Measurements from ENCODE around the gene USP35.
"Not testable (repeated sequence)": the region's sequence is repeated elsewhere in the genome, so short reads cannot be mapped to it uniquely, and the experiment has no call there.

The USP35 gene

GRCh38 chr11:78214331-78215194 is 25.8 kb downstream of the USP35 start:
- H3K36me3 Mint-ChIP-seq = peaks cover 18% of the 10 kb centered on the region
- peaks cover 16% of the 10 kb centered on the region for H3K4me1 Mint-ChIP-seq
- no peaks in the 10 kb centered on the region for H3K9me3 Mint-ChIP-seq
- H3K27me3 Mint-ChIP-seq = no peaks in the 10 kb centered on the region
- no peak overlapping the region for H3K27ac Mint-ChIP-seq
- H3K4me3 Mint-ChIP-seq = no peak overlapping the region

DNA sequence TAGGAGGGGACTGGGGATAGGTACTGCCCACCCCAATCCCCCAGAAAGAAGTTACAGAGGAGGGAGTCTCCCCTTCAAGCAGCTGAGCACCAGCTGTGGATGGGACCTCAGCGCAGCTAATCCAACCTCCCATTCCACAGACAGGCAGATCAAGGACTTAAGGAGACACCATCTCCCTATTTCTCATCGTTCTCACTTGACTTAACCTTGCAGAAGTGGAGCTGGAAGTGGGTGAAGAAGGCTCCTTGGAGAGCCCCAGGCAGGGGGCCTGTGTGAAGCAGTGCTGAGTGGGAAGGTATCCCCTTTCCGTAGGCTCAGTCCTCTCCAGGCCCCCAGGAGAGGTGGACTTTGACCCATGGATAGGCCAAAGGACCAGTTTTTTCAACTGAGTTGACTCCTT is 27.3 kb downstream of the USP35 start:
- H3K9me3 Mint-ChIP-seq = no peaks in the 10 kb centered on the region
- H3K27me3 Mint-ChIP-seq = no peaks in the 10 kb centered on the region
- H3K4me1 Mint-ChIP-seq = peaks cover 16% of the 10 kb centered on the region
- H3K36me3 Mint-ChIP-seq = peaks cover 15% of the 10 kb centered on the region
- no peak overlapping the region for H3K4me3 Mint-ChIP-seq
- no peak overlapping the region for H3K27ac Mint-ChIP-seq

DNA sequence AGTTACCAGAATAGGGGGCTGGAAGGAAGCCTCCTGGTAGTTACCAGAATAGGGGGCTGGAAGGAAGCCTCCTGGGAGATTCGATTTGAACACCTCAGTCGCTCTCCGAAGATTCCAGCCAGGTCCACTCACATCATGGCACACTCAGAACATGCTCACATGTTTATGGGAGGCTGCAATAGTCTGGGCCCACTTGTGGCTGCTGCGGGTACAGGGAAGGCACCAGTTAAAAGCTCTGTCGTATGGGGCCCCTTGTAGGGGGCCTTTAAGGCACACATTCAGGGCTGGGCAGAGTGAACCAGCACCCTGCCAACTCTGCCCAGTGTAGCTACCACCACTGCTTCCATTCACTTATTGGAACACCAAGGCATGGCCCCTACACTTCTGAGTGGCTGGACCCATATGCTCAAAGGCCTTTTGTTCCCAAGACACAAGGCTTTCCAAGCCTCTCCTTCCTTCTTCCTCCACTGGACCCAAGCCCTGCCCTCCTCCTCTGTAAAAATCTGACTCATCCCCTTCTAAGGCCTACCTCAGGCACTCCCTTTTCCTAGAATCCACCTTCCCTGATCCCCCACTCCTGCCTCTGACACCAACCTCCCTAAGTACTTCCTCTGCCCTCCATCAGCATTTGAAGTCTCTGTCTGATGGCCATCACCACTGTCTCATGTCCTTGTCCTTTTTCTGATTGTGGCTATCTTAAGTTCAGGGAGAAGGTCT is 28.0 kb downstream of the USP35 start:
- peaks cover 11% of the 10 kb centered on the region for H3K36me3 Mint-ChIP-seq
- peaks cover 9% of the 10 kb centered on the region for H3K4me1 Mint-ChIP-seq
- H3K27ac Mint-ChIP-seq = no peak overlapping the region
- H3K4me3 Mint-ChIP-seq = no peak overlapping the region
- no peaks in the 10 kb centered on the region for H3K9me3 Mint-ChIP-seq
- no peaks in the 10 kb centered on the region for H3K27me3 Mint-ChIP-seq

- H3K9me3 Mint-ChIP-seq = no peaks in the 10 kb centered on the region
- H3K4me3 Mint-ChIP-seq = no peak overlapping the region
- H3K4me1 Mint-ChIP-seq = no peaks in the 10 kb centered on the region
- H3K27me3 Mint-ChIP-seq = no peaks in the 10 kb centered on the region
- H3K36me3 Mint-ChIP-seq = peaks cover 5% of the 10 kb centered on the region
- no peak overlapping the region for H3K27ac Mint-ChIP-seq
Measured at GRCh38 chr11:78217650-78218541, 29.2 kb downstream of the USP35 start.

GRCh38 chr11:78218707-78219492 is 30.2 kb downstream of the USP35 start:
- H3K4me1 Mint-ChIP-seq = peaks cover 4% of the 10 kb centered on the region
- no peak overlapping the region for H3K27ac Mint-ChIP-seq
- H3K4me3 Mint-ChIP-seq = no peak overlapping the region
- no peaks in the 10 kb centered on the region for H3K27me3 Mint-ChIP-seq
- H3K36me3 Mint-ChIP-seq = peaks cover 3% of the 10 kb centered on the region
- no peaks in the 10 kb centered on the region for H3K9me3 Mint-ChIP-seq

- H3K4me3 Mint-ChIP-seq = no peak overlapping the region
- H3K4me1 Mint-ChIP-seq = peaks cover 4% of the 10 kb centered on the region
- H3K27me3 Mint-ChIP-seq = no peaks in the 10 kb centered on the region
- no peaks in the 10 kb centered on the region for H3K9me3 Mint-ChIP-seq
- H3K27ac Mint-ChIP-seq = no peak overlapping the region
- peaks cover 3% of the 10 kb centered on the region for H3K36me3 Mint-ChIP-seq
Measured at GRCh38 chr11:78219493-78220217, 30.9 kb downstream of the USP35 start.

DNA sequence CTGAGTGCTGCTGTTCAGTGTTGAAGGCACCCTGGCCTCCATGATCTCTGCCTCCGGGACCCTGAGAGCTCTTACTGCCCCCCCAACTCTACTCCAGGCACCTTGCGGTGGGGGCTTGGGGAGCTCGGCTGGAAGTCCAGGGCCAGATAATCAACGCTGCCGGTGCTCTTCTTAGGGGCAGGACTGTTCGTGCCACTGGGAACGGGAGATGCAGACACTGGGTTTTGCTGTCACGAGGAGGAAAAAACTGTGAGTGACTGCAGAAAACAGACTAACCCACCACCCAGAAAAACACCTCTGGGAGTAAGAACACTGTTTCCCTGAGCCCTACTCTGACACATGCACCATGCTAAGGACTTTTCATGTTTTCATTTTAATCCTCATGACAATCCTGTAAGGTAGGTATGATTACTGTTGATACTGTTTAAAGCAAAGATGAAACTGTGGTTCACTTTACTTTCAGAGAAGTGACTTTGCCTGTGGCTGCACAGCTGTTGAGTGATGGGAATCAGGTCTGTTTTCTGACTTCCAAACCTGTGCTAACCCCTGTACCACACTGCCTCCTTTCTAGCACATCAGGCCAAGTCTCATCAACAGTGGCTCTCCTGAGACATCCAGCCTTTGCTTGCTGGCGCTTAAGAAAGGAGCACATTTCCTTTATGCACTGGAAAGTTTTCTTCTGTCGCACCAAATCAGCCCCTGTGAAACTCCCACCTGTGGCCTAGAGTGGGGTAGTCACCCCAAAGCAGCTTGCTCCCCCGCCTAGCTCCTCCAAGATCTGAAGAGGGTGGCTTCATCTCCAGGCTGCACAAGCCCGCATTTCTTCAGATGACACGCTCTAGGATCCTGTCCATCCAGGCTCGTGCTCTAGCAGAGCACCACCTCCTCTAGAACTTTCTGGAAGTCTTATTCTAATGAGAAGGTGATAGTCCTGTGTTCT is 31.8 kb downstream of the USP35 start:
- peaks cover 3% of the 10 kb centered on the region for H3K36me3 Mint-ChIP-seq
- H3K27me3 Mint-ChIP-seq = no peaks in the 10 kb centered on the region
- no peaks in the 10 kb centered on the region for H3K9me3 Mint-ChIP-seq
- no peak overlapping the region for H3K27ac Mint-ChIP-seq
- H3K4me1 Mint-ChIP-seq = peaks cover 4% of the 10 kb centered on the region
- no peak overlapping the region for H3K4me3 Mint-ChIP-seq

GRCh38 chr11:78221396-78222315 is 32.9 kb downstream of the USP35 start:
- H3K4me3 Mint-ChIP-seq = no peak overlapping the region
- peaks cover 4% of the 10 kb centered on the region for H3K4me1 Mint-ChIP-seq
- no peak overlapping the region for H3K27ac Mint-ChIP-seq
- H3K27me3 Mint-ChIP-seq = no peaks in the 10 kb centered on the region
- H3K9me3 Mint-ChIP-seq = no peaks in the 10 kb centered on the region
- peaks cover 3% of the 10 kb centered on the region for H3K36me3 Mint-ChIP-seq

GRCh38 chr11:78222726-78223125 is 34.0 kb downstream of the USP35 start:
- H3K9me3 Mint-ChIP-seq, H3K4me3 Mint-ChIP-seq, H3K36me3 Mint-ChIP-seq, H3K27ac Mint-ChIP-seq, H3K27me3 Mint-ChIP-seq, H3K4me1 Mint-ChIP-seq: not testable (repeated sequence)

- Mint-ChIP-seq H3K4me3 (no peak overlapping the region), H3K36me3 (peaks cover 2% of the 10 kb centered on the region), H3K4me1 (peaks cover 4% of the 10 kb centered on the region), H3K9me3 (no peaks in the 10 kb centered on the region), H3K27ac (no peak overlapping the region), H3K27me3 (no peaks in the 10 kb centered on the region)
Measured at GRCh38 chr11:78223320-78223954, 34.7 kb downstream of the USP35 start.

DNA sequence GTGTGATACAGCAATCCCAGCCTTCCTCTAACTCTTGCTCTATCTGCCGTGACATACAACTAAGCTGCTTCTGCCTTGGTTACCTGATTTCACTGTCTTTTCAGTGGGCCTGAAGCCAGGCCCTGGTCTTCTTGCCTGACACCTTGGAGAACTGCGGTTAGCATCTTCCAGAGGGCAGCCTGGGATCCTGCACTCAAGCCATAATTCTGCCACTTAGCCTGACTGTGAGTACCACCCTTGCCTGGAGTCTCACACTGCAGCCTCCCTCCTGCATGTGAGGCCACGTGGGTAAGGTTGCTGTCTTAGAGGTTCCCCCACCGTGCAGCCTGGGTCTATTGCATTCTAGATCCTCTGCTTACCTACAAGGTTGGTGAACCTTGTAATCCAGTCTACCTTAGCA is 35.8 kb downstream of the USP35 start:
- no peaks in the 10 kb centered on the region for H3K27me3 Mint-ChIP-seq
- H3K9me3 Mint-ChIP-seq = no peaks in the 10 kb centered on the region
- peaks cover 4% of the 10 kb centered on the region for H3K4me1 Mint-ChIP-seq
- no peak overlapping the region for H3K4me3 Mint-ChIP-seq
- no peak overlapping the region for H3K27ac Mint-ChIP-seq
- H3K36me3 Mint-ChIP-seq = no peaks in the 10 kb centered on the region

- Mint-ChIP-seq H3K27me3 (no peaks in the 10 kb centered on the region), H3K36me3 (no peaks in the 10 kb centered on the region), H3K4me1 (peaks cover 5% of the 10 kb centered on the region), H3K9me3 (no peaks in the 10 kb centered on the region), H3K27ac (no peak overlapping the region), H3K4me3 (no peak overlapping the region)
Measured at GRCh38 chr11:78224906-78225420, 36.2 kb downstream of the USP35 start.
